ENCODE measurements around the gene NINJ2. TPM values are rescaled to one million over a fixed set of nuclear protein-coding genes. Genes with fewer than 3 reads are reported as not detected.

NINJ2 gene
- total RNA-seq, 2 donors from 2014 or later = 0.78 to 5.6 TPM

- H3K27ac ChIP-seq = no peak overlapping the region
- intact Hi-C loops (cut with DNase I) = no loop called here
- ATAC-seq (no peak), DNase-seq (no peak)
- H3K36me3 ChIP-seq (replicated peaks in 1 of 2; ENCODE audit: insufficient read depth in 1 of 2, low read depth in 2 of 2) = no peaks in the 10 kb centered on the region
- no peak overlapping the region for H3K4me3 ChIP-seq
- H3K27me3 ChIP-seq = no peaks in the 10 kb centered on the region
- no peaks in the 10 kb centered on the region for H3K9me3 ChIP-seq
- no peak for TF ChIP-seq CTCF (IDR thresholded peaks at IDR 0.05)
- TF ChIP-seq POLR2A (IDR thresholded peaks at IDR 0.05) = no peak
- WGBS, 2 donors = 72 to 81% methylated on average over 7 of the region's 7 CpGs
- no peaks in the 10 kb centered on the region for H3K4me1 ChIP-seq
These were observed 3.6 kb upstream of the NINJ2 start for GRCh38 chr12:666766-667308.

- 55 to 59% methylated on average over 2 of the region's 2 CpGs for WGBS, 2 donors
- H3K4me3 ChIP-seq = no peak overlapping the region
- ATAC-seq = no peak
These were observed 2.8 kb upstream of the NINJ2 start for GRCh38 chr12:666066-666465.

GRCh38 chr12:664779-665092 is 1.5 kb upstream of the NINJ2 start:
- Histone ChIP-seq H3K4me1 (no peaks in the 10 kb centered on the region), H3K36me3 (replicated peaks in 1 of 2; ENCODE audit: insufficient read depth in 1 of 2, low read depth in 2 of 2) (no peaks in the 10 kb centered on the region), H3K27ac (no peak overlapping the region), H3K9me3 (no peaks in the 10 kb centered on the region), H3K27me3 (no peaks in the 10 kb centered on the region), H3K4me3 (no peak overlapping the region)
- WGBS, 2 donors = 74 to 93% methylated on average over 5 of the region's 5 CpGs
- intact Hi-C loops (cut with DNase I) = no loop called here
- TF ChIP-seq POLR2A (IDR thresholded peaks at IDR 0.05) (no peak), CTCF (IDR thresholded peaks at IDR 0.05) (no peak)
- DNase-seq (no peak), ATAC-seq (no peak)

More at GRCh38 chr12:666066-666465, 2.8 kb upstream of the NINJ2 start:
- intact Hi-C loops (cut with DNase I) = no loop called here
- H3K27ac ChIP-seq = no peak overlapping the region
- H3K4me1 ChIP-seq = no peaks in the 10 kb centered on the region
- DNase-seq = no peak
- no peaks in the 10 kb centered on the region for H3K27me3 ChIP-seq
- no peaks in the 10 kb centered on the region for H3K36me3 ChIP-seq (replicated peaks in 1 of 2; ENCODE audit: insufficient read depth in 1 of 2, low read depth in 2 of 2)
- H3K9me3 ChIP-seq = no peaks in the 10 kb centered on the region
- TF ChIP-seq CTCF (IDR thresholded peaks at IDR 0.05) (no peak), POLR2A (IDR thresholded peaks at IDR 0.05) (no peak)

- DNase-seq (no peak), ATAC-seq (no peak)
- H3K4me1 ChIP-seq = no peaks in the 10 kb centered on the region
- no peaks in the 10 kb centered on the region for H3K9me3 ChIP-seq
- no peaks in the 10 kb centered on the region for H3K36me3 ChIP-seq (replicated peaks in 1 of 2; ENCODE audit: insufficient read depth in 1 of 2, low read depth in 2 of 2)
- no peak for TF ChIP-seq POLR2A (IDR thresholded peaks at IDR 0.05)
- TF ChIP-seq CTCF (IDR thresholded peaks at IDR 0.05) = no peak
- H3K27ac ChIP-seq = no peak overlapping the region
- WGBS, 2 donors = 67 to 79% methylated on average over 11 to 13 of the region's 13 CpGs
- no peak overlapping the region for H3K4me3 ChIP-seq
- intact Hi-C loops (cut with DNase I) = no loop called here
- no peaks in the 10 kb centered on the region for H3K27me3 ChIP-seq
These were observed 982 bp upstream of the NINJ2 start for GRCh38 chr12:664075-664778.

Measured in body of pancreas (tissue), 4 donors.